Stomach smooth muscle (tissue), 2 donors: ENCODE results near the gene MDFI.

Experiments used
- H3K27ac ChIP-seq: one replicate; pipeline ENCODE4 v1.7.0; 2013; ENCODE audit warnings: mild to moderate bottlenecking, low read length, inconsistent platforms
- H3K27me3 ChIP-seq, 2 donors: one replicate each; pipeline ENCODE4 v1.7.0; 2013; ENCODE audit warnings: low read length in 2 of 2; ENCODE audit not compliant: insufficient read depth in 2 of 2, control insufficient read depth in 1 of 2
- H3K36me3 ChIP-seq, 2 donors: one replicate each; pipeline ENCODE4 v1.7.0; 2013; ENCODE audit warnings: low read length in 2 of 2; ENCODE audit not compliant: control insufficient read depth in 2 of 2, insufficient read depth in 2 of 2
- H3K4me1 ChIP-seq: one replicate; pipeline ENCODE4 v1.7.0; 2013; ENCODE audit warnings: low read length; ENCODE audit not compliant: control insufficient read depth, insufficient read depth
- H3K4me3 ChIP-seq, 2 donors: one replicate each; pipeline ENCODE4 v1.7.0; 2013; ENCODE audit warnings: low read length in 2 of 2
- H3K9ac ChIP-seq, 2 donors: one replicate each; pipeline ENCODE4 v1.7.0; 2013; ENCODE audit warnings: low read length in 2 of 2, mild to moderate bottlenecking in 1 of 2
- H3K9me3 ChIP-seq, 2 donors: one replicate each; pipeline ENCODE4 v1.7.0; 2013; ENCODE audit warnings: low read length in 2 of 2; ENCODE audit not compliant: control insufficient read depth in 2 of 2
- donor health status: healthy.
- donor health status: Pancreatic carcinoma.

MDFI gene

DNA sequence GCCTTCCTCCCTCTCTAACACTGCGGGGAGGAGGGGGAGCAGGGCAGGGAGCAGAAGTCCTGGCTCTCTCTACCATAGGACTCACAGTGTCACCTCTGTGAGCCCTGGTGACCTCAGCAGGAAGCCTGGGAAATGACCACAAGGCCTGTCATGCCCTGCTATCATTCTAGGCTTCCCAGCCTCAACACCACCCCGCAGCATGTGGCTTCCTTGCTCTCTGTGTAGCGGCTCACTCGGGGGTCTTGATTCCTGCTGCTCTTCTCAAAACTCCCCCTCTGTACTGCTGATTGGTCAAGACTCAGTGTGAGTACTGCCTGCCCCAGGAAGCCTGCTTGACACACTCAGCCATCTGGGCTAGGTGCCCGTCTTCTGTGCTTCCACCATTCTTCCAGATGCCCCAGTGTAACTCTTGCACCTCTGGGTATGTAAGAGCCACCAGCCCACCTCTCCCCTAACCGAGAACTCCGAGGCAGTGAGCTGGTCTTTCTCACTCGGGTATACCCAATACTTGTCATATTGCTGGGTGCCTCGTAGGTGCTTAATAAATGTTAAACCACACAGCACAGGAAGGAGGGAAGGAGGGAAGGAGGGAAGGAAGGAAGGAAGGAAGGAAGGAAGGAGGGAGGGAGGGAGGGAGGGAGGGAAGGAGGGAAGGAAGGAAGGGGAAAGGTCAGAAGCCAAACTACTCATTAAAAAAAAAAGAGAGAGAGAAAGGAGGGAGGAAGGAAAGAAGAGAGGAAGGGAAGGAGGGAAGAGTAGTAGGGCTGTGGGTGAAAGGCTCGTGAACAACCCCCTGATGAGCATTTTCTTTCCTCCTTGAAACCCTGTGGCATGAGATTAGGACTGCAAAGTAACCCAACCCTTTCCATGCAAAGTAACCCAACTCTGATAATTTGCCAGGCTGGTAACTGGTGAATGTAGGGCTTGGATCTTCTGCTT, 5.0 kb downstream of the MDFI start:
- H3K9ac ChIP-seq, result no peak overlapping the region
- no peaks in the 10 kb centered on the region for H3K36me3 ChIP-seq
- peaks cover 7 to 19% of the 10 kb centered on the region in 2 donors for H3K27me3 ChIP-seq
- H3K27ac ChIP-seq, result no peak overlapping the region
- H3K4me3 ChIP-seq, result no peak overlapping the region
- H3K4me1 ChIP-seq, result peaks cover 21% of the 10 kb centered on the region
- H3K9me3 ChIP-seq, result no peaks in the 10 kb centered on the region

GRCh38 chr6:41643899-41644269, 5.6 kb downstream of the MDFI start:
- H3K4me1 ChIP-seq, result peaks cover 18% of the 10 kb centered on the region

GRCh38 chr6:41644297-41644879, 6.1 kb downstream of the MDFI start:
- Histone ChIP-seq H3K36me3 (no peaks in the 10 kb centered on the region), H3K9me3 (no peaks in the 10 kb centered on the region), H3K4me3 (no peak overlapping the region), H3K27me3 (peaks cover 4 to 9% of the 10 kb centered on the region in 2 donors), H3K9ac (no peak overlapping the region), H3K4me1 (peaks cover 14% of the 10 kb centered on the region), H3K27ac (no peak overlapping the region)

More at GRCh38 chr6:41643899-41644269, 5.6 kb downstream of the MDFI start:
- H3K9ac ChIP-seq, result no peak overlapping the region
- no peaks in the 10 kb centered on the region for H3K9me3 ChIP-seq
- peaks cover 6 to 14% of the 10 kb centered on the region in 2 donors for H3K27me3 ChIP-seq
- no peak overlapping the region for H3K27ac ChIP-seq
- no peak overlapping the region for H3K4me3 ChIP-seq
- H3K36me3 ChIP-seq, result no peaks in the 10 kb centered on the region

DNA sequence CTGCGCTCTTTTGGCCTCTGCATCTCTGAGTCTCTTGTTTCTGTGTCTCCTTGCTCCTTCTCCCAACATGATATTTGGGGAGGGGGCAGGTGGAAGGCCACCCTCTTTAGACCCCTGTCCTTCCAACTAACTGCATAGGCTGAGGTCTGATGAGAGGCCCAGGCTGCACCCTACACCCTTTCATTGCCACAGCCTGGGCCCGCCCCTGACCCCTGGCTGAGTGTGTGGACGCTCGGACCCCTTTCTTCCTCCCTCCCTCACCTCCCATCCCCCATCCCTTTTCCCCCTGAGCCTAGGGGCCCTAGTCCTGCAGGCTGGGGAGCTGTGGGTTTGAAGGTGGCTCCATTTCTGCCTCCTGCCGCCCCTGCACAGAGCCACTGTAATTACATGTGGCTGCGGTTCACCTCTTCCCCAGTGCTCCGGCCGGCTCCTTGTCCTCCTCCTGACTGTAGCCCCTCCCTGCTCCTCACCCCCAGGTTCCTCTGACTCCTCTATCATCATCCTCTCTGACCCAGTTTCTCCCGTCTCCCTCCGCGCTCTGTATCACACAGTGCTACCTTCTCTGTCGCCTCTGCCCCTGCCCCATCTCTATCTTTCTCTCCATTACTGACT, 6.8 kb downstream of the MDFI start:
- no peak overlapping the region for H3K9ac ChIP-seq
- no peaks in the 10 kb centered on the region for H3K36me3 ChIP-seq
- H3K27ac ChIP-seq, result no peak overlapping the region
- peaks cover 0 to 2% of the 10 kb centered on the region in 2 donors for H3K27me3 ChIP-seq
- H3K4me1 ChIP-seq, result peaks cover 8% of the 10 kb centered on the region
- no peak overlapping the region for H3K4me3 ChIP-seq
- H3K9me3 ChIP-seq, result no peaks in the 10 kb centered on the region

GRCh38 chr6:41646026-41646795, 7.9 kb downstream of the MDFI start:
- no peak overlapping the region for H3K4me3 ChIP-seq
- H3K4me1 ChIP-seq, result peaks cover 6% of the 10 kb centered on the region
- no peak overlapping the region for H3K27ac ChIP-seq
- H3K27me3 ChIP-seq, result peaks cover 0 to 2% of the 10 kb centered on the region in 2 donors
- H3K9ac ChIP-seq, result no peak overlapping the region
- H3K36me3 ChIP-seq, result no peaks in the 10 kb centered on the region
- no peaks in the 10 kb centered on the region for H3K9me3 ChIP-seq

DNA sequence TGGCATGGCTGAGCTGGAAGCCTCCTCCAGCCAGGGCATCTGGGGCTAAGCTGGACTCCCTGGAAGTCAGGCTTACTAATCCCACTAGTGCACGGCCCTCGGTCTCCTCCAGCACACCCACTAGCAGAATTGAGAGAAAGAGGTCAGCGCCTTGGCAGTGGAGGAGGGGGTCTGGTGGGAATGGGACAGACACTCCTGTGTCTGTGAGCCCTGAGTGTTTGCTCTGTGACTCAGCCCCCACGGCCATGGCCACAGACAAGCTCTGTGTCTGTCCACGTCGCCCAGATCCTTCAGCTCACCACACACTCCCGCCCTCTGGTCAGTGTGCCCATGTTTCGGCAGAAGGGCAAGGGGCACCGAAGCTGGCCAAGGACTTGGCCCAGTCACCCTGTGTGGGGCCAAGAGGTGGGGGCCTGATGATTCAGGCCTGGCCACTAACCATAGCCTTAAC, 8.8 kb downstream of the MDFI start:
- no peak overlapping the region for H3K27ac ChIP-seq
- no peak overlapping the region for H3K9ac ChIP-seq
- H3K4me3 ChIP-seq, result no peak overlapping the region
- no peaks in the 10 kb centered on the region for H3K36me3 ChIP-seq
- H3K27me3 ChIP-seq, result peaks cover 0 to 2% of the 10 kb centered on the region in 2 donors
- peaks cover 6% of the 10 kb centered on the region for H3K4me1 ChIP-seq
- no peaks in the 10 kb centered on the region for H3K9me3 ChIP-seq

- Histone ChIP-seq H3K9me3 (no peaks in the 10 kb centered on the region), H3K27me3 (peaks cover 0 to 2% of the 10 kb centered on the region in 2 donors), H3K9ac (no peak overlapping the region), H3K36me3 (no peaks in the 10 kb centered on the region), H3K4me3 (no peak overlapping the region), H3K27ac (no peak overlapping the region), H3K4me1 (peaks cover 2% of the 10 kb centered on the region)
Observed at GRCh38 chr6:41648070-41648585, 9.9 kb downstream of the MDFI start.

DNA sequence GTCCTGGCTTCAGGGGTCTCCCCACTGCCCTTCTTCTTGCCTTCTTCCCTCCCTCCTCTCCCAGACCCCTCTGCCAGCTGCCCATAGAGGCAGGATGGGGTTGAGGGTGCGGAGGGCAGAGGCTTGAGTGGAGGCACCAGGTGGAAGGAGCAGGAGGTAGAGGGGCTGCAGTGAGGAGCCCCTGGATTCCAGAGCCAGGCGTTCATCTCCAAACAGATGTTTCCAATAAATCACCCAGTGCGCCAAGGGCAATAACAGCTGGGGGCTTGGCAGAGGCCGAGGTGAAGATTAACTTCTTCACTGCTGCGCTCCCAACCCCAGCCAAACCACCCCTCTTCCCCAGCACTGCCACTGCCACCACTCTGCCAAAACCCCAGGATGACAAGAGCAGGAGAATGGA, 10.7 kb downstream of the MDFI start:
- no peaks in the 10 kb centered on the region for H3K36me3 ChIP-seq
- no peak overlapping the region for H3K27ac ChIP-seq
- no peak overlapping the region for H3K4me3 ChIP-seq
- no peaks in the 10 kb centered on the region for H3K9me3 ChIP-seq
- H3K9ac ChIP-seq, result no peak overlapping the region
- peaks cover 2% of the 10 kb centered on the region for H3K4me1 ChIP-seq
- H3K27me3 ChIP-seq, result peaks cover 0 to 2% of the 10 kb centered on the region in 2 donors

DNA sequence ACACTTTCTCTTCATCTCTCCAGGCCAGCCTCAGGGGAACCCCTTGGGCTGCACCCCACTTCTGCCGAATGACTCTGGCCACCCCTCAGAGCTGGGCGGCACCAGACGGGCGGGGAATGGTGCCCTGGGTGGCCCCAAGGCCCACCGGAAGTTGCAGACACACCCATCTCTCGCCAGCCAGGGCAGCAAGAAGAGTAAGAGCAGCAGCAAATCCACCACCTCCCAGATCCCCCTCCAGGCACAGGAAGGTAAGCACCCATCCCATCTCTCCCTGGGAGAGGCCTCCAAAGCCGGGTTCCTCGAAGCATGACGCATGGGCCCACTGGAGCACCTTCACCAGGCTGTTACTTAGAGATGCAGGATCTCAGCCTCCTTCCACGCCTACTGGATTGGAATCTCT, 11.3 kb downstream of the MDFI start:
- Histone ChIP-seq H3K27ac (no peak overlapping the region), H3K9me3 (no peaks in the 10 kb centered on the region)

GRCh38 chr6:41650120-41650519, 11.9 kb downstream of the MDFI start:
- no peak overlapping the region for H3K9ac ChIP-seq
- H3K4me3 ChIP-seq, result no peak overlapping the region
- H3K27me3 ChIP-seq, result peaks cover 0 to 2% of the 10 kb centered on the region in 2 donors
- no peaks in the 10 kb centered on the region for H3K9me3 ChIP-seq
- H3K4me1 ChIP-seq, result peaks cover 2% of the 10 kb centered on the region
- H3K36me3 ChIP-seq, result no peaks in the 10 kb centered on the region
- H3K27ac ChIP-seq, result no peak overlapping the region

More for the DNA sequence above, 11.3 kb downstream of the MDFI start:
- no peak overlapping the region for H3K4me3 ChIP-seq
- H3K4me1 ChIP-seq, result peaks cover 2% of the 10 kb centered on the region
- no peaks in the 10 kb centered on the region for H3K36me3 ChIP-seq
- peaks cover 0 to 2% of the 10 kb centered on the region in 2 donors for H3K27me3 ChIP-seq
- H3K9ac ChIP-seq, result no peak overlapping the region
